IPS-20b (cell line): ENCODE results near the gene THOC5.
"Not testable (repeated sequence)": the region's sequence is repeated elsewhere in the genome, so short reads cannot be mapped to it uniquely, and the experiment has no call there.

Source experiments
- H3K27ac ChIP-seq: one replicate; pipeline ENCODE4 v1.5.1; 2013; ENCODE audit warnings: low read length
- H3K27me3 ChIP-seq: 2 replicates; pipeline ENCODE4 v1.6.1; 2013; ENCODE audit warnings: mild to moderate bottlenecking, low read length, inconsistent platforms; ENCODE audit not compliant: insufficient read depth
- H3K36me3 ChIP-seq: 2 replicates; pipeline ENCODE4 v1.6.1; 2013; ENCODE audit warnings: low read depth, mild to moderate bottlenecking, inconsistent platforms, low read length, moderate library complexity; ENCODE audit not compliant: insufficient read depth
- H3K4me1 ChIP-seq: 2 replicates; pipeline ENCODE4 v1.6.1; 2013; ENCODE audit warnings: mild to moderate bottlenecking, control low read depth, inconsistent platforms, low read length, moderate library complexity; ENCODE audit not compliant: insufficient read depth
- H3K4me3 ChIP-seq: 2 replicates; pipeline ENCODE4 v1.5.1; 2013; ENCODE audit warnings: mild to moderate bottlenecking, low read length, inconsistent platforms
- H3K9ac ChIP-seq: 2 replicates; pipeline ENCODE4 v1.6.1; 2013; ENCODE audit warnings: low read depth, mild to moderate bottlenecking, inconsistent platforms, low read length, moderate library complexity
- H3K9me3 ChIP-seq: 2 replicates; pipeline ENCODE4 v1.6.1; 2013; ENCODE audit warnings: mild to moderate bottlenecking, low read depth, low read length, inconsistent platforms; ENCODE audit not compliant: insufficient read depth

The THOC5 gene

DNA sequence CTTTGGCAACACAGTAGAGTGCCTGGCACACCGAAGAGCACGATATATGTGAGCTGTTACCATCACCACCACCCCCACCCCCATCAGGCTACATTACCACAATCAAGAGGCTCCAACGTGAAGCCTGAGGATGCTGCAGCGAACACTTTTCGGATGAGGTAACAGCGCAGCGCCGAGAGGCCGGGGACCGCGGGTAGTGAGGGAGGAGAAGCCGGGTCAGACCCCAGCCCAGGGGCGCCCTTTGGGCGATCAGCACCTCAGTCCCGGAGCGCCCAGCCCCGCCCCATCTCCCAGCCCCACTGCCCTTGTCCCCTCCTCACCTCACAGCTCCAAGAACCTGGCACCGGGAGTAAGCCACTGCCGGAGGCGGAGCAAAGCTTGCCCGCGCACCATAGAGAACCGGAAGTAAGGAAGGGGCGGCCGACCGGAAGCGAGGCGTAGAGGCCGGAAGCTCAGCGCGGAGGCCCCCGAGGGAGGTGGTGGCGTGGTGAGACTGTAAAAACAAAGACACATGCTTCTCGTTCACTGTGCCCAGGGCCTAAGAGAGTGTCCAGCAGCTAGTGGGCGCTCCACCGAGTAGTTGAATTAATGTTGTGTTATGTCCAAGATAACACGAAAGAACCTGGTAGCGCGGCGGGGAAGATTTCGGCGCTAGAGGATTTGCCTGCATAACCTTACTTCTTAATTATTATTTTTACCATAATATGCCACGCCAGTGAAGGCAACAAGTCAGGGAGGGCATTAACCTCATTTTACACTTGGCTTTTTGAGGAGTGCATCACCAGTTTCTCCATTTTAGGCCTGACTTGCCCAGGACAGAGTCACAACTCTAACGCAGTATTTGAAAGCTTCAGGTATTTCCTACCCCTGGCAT lies at the start of gene THOC5:
THOC5 (minus strand) TSS at position 407 of the 874 bp plus-strand sequence. CDS start 4,610 bp downstream, outside the sequence.
- H3K27ac ChIP-seq, result peak within 1 kb of the TSS; percentile 98
- H3K9me3 ChIP-seq, result no peaks in the 10 kb centered on the region
- no peaks in the 10 kb centered on the region for H3K4me1 ChIP-seq
- H3K36me3 ChIP-seq, result peaks cover 60% of the 10 kb centered on the region
- H3K9ac ChIP-seq, result peak within 1 kb of the TSS; percentile 89
- peak within 1 kb of the TSS; percentile 86 for H3K4me3 ChIP-seq
- no peaks in the 10 kb centered on the region for H3K27me3 ChIP-seq

DNA sequence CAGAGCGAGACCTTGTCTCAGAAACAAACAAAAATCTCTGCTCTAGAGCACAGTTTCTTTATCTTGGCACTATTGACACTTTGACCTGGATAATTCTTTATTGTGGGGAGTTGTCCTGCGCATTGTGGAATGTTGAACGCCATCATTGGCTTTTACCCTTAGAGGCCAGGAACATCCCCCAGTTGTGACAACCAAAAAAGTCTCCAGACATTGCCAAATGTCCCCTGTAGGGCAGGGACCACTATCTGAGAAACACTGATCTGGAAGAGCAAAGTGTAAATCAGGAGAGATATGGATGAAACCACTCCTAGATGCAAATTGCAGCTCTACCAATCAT lies 45.1 kb upstream of the THOC5 start:
- H3K9ac ChIP-seq, result no peak overlapping the region
- H3K4me1 ChIP-seq, result no peaks in the 10 kb centered on the region
- H3K27me3 ChIP-seq, result no peaks in the 10 kb centered on the region
- no peak overlapping the region for H3K4me3 ChIP-seq
- no peaks in the 10 kb centered on the region for H3K36me3 ChIP-seq
- no peak overlapping the region for H3K27ac ChIP-seq
- no peaks in the 10 kb centered on the region for H3K9me3 ChIP-seq

GRCh38 chr22:29597871-29598683 lies 44.5 kb upstream of the THOC5 start:
- H3K27me3 ChIP-seq, H3K9ac ChIP-seq, H3K4me1 ChIP-seq, H3K4me3 ChIP-seq, H3K36me3 ChIP-seq, H3K27ac ChIP-seq, H3K9me3 ChIP-seq: not testable (repeated sequence)

DNA sequence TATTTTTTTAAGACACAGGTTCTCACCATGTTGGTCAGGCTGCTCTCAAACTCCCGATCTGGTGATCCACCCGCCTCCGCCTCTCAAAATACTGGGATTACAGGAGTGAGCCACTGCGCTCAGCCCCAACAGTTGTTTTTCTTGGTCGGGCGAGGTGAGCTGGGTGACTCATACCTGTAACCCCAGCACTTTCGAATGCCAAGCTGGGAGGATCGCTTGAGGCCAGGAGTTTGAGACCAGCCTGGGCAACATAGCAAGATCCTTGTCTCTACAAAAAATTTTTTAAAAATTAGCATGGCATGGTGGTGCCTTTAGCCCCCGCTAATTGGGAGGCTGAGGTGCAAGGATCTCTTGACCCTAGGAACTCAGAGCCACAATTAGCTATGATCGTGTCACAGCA lies 42.9 kb upstream of the THOC5 start:
- no peaks in the 10 kb centered on the region for H3K9me3 ChIP-seq
- H3K4me1 ChIP-seq, result no peaks in the 10 kb centered on the region
- no peaks in the 10 kb centered on the region for H3K36me3 ChIP-seq
- H3K4me3 ChIP-seq, result no peak overlapping the region
- no peak overlapping the region for H3K9ac ChIP-seq
- H3K27me3 ChIP-seq, result no peaks in the 10 kb centered on the region
- no peak overlapping the region for H3K27ac ChIP-seq

GRCh38 chr22:29594447-29594846 lies 40.9 kb upstream of the THOC5 start:
- H3K27me3 ChIP-seq, H3K27ac ChIP-seq, H3K36me3 ChIP-seq, H3K9ac ChIP-seq, H3K4me1 ChIP-seq, H3K9me3 ChIP-seq, H3K4me3 ChIP-seq: not testable (repeated sequence)

- Histone ChIP-seq H3K27me3 (no peaks in the 10 kb centered on the region), H3K4me1 (no peaks in the 10 kb centered on the region), H3K4me3 (no peak overlapping the region), H3K36me3 (no peaks in the 10 kb centered on the region), H3K9me3 (no peaks in the 10 kb centered on the region), H3K27ac (no peak overlapping the region), H3K9ac (no peak overlapping the region)
Measured at GRCh38 chr22:29593923-29594322, 40.4 kb upstream of the THOC5 start.

GRCh38 chr22:29587938-29588699 lies 34.6 kb upstream of the THOC5 start:
- no peak overlapping the region for H3K9ac ChIP-seq
- no peak overlapping the region for H3K4me3 ChIP-seq
- no peaks in the 10 kb centered on the region for H3K36me3 ChIP-seq
- no peaks in the 10 kb centered on the region for H3K9me3 ChIP-seq
- H3K4me1 ChIP-seq, result no peaks in the 10 kb centered on the region
- no peaks in the 10 kb centered on the region for H3K27me3 ChIP-seq
- no peak overlapping the region for H3K27ac ChIP-seq

GRCh38 chr22:29586193-29586705 lies 32.7 kb upstream of the THOC5 start:
- H3K9me3 ChIP-seq, H3K36me3 ChIP-seq, H3K4me3 ChIP-seq, H3K27me3 ChIP-seq, H3K4me1 ChIP-seq, H3K27ac ChIP-seq, H3K9ac ChIP-seq: not testable (repeated sequence)

DNA sequence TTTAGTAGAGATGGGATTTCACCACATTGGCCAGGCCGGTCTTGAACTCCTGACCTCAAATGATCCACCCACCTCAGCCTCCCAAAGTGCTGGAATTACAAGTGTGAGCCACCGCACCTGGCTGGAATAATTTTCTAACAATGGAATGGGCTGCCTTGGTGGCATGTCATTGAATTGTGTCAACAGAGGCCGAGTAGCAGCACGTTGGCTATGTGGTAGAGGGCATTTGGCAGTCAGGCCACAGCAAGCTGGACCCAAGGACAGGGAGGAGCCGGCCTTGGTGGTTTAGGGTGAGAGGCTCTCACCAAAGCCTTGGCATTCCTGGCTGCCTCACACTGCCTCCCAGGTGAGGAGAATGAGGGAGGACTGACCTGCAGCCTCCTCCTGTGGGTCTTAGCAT lies 31.4 kb upstream of the THOC5 start:
- H3K27me3 ChIP-seq, result no peaks in the 10 kb centered on the region
- no peaks in the 10 kb centered on the region for H3K9me3 ChIP-seq
- peaks cover 3% of the 10 kb centered on the region for H3K4me1 ChIP-seq
- no peaks in the 10 kb centered on the region for H3K36me3 ChIP-seq
- H3K27ac ChIP-seq, result no peak overlapping the region
- no peak overlapping the region for H3K4me3 ChIP-seq
- no peak overlapping the region for H3K9ac ChIP-seq

DNA sequence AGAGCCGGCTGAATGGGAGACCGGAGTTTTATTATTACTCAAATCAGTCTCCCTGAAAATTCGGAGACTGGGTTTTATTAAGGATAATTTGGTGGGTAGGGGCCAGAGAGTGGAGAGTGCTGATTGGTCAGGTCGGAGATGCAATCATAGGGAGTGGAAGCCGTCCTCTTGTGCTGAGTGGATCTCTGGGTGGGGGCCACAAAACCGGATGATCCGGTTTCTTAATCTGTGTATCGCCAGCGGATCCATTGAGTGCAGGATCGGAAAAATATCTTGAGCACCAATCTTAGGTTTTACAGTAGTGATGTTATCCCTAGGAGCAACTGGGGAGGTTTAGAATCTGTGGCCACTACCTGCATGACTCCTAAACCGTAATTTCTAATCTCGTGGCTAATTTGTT lies 28.2 kb upstream of the THOC5 start:
- Histone ChIP-seq H3K27ac (no peak overlapping the region), H3K9ac (no peak overlapping the region), H3K36me3 (peaks cover 13% of the 10 kb centered on the region), H3K4me1 (peaks cover 7% of the 10 kb centered on the region), H3K27me3 (no peaks in the 10 kb centered on the region), H3K4me3 (no peak overlapping the region; the same call in 1 of the 2 replicates), H3K9me3 (no peaks in the 10 kb centered on the region)

DNA sequence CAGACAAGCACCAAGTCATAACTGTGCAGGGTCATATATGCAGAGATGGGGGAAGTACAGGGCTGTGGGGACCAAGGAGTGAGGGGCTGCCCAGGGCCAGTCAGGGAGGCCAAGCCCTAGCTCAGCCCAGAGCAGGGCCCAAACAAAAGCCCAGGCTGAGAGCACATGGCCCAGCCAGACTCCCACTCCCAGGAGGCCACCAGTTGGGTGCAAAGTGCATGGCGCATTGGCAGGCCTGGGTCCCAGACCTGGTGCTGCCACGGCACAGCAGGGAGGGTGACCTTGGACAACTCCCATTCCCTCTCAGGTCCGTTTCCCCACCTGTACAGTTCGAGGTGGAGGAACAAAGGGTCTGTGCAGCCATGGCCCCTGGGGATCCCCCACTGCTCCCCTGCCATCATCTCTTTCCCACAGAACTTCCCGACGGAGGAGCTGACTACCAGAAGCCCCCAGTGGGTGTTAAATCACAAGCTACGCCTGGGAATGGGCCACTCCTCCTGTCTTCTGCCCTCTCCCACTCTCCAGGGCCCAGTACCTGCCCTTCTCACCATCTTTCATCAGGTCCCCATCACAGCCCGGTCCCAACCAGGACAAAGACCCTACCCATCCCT lies 26.7 kb upstream of the THOC5 start:
- Histone ChIP-seq H3K9ac (peak overlapping the region; percentile 96), H3K9me3 (no peaks in the 10 kb centered on the region), H3K4me1 (peaks cover 7% of the 10 kb centered on the region), H3K4me3 (peak overlapping the region; percentile 90), H3K27ac (peak overlapping the region; percentile 91), H3K36me3 (peaks cover 13% of the 10 kb centered on the region), H3K27me3 (no peaks in the 10 kb centered on the region)
